ENCODE measurements around the gene PCDHAC2.

The PCDHAC2 gene

DNA sequence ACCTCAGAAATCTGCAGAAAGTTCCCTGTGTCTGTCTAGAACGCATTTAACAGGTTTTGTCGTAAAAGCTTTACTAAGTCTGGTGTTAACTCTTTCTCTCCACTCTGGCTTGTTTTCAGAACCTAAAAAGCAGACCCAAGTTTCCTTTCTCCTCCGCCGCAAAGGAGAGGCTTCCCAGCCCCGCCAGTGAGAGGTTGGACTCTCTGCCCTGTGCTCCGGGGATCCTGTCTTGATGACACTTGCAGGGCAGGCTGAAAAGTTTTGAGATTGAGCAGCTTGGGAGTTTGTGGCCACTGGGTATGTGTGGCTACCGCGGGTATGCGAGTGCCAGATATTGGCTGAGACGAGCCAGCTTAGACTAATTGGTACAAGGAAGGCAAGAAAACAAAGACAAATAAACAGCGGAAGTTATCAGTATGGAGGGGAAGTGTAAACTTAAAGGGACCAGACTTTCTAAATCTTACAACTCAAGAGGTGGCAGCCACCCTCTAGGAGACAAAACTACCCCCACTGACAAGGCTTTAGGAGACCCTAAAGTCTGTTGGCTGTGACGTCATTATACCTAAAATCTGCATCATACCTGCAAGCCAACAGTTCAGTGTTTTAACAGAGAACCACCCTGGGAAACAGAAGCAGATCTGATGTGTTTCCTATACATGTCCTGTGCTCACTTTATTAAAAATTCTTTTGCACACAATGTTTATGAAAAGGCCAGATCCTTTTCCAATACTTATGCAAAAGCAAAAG, 43.9 kb downstream of the PCDHAC2 start:
- H3K4me3 ChIP-seq (ENCODE audit: low read depth, low read length): no peak overlapping the region

DNA sequence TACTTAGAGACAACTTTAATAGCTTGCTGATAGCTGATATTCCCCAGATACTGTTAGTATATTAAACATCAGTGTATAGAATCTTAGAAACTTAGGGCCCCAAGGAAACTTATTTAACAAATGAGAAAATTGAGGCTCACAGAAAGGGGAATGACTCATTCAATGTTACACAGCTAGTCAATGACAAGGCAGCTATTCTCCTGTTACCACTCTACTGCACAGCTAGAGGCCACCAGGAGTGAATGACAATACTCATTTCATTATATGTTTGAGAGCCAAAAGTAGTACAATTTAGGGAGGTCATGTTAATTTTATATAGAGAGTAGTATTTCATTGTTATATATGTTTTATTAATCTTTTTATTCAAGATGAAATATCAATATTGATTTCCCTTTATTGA, 51.7 kb downstream of the PCDHAC2 start:
- DNase-seq (ENCODE audit: low read depth): no peak
- no peak overlapping the region for H3K4me3 ChIP-seq (ENCODE audit: low read depth, low read length)
- TF ChIP-seq, protein P1, sequence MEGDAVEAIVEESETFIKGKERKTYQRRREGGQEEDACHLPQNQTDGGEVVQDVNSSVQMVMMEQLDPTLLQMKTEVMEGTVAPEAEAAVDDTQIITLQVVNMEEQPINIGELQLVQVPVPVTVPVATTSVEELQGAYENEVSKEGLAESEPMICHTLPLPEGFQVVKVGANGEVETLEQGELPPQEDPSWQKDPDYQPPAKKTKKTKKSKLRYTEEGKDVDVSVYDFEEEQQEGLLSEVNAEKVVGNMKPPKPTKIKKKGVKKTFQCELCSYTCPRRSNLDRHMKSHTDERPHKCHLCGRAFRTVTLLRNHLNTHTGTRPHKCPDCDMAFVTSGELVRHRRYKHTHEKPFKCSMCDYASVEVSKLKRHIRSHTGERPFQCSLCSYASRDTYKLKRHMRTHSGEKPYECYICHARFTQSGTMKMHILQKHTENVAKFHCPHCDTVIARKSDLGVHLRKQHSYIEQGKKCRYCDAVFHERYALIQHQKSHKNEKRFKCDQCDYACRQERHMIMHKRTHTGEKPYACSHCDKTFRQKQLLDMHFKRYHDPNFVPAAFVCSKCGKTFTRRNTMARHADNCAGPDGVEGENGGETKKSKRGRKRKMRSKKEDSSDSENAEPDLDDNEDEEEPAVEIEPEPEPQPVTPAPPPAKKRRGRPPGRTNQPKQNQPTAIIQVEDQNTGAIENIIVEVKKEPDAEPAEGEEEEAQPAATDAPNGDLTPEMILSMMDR (IDR thresholded peaks at IDR 0.05; ENCODE audit: control insufficient read depth, extremely low read depth, insufficient read depth): no peak

More for the DNA sequence above, 43.9 kb downstream of the PCDHAC2 start:
- DNase-seq (ENCODE audit: low read depth): no peak
- TF ChIP-seq, protein P1 (IDR thresholded peaks at IDR 0.05; ENCODE audit: control insufficient read depth, extremely low read depth, insufficient read depth): no peak

Measured in LNCaP clone FGC (cell line).